Fibroblast of lung (primary cell): ENCODE results near the gene NTRK2.

ENCODE experiments used
- EZH2 ChIP-seq: IDR thresholded peaks from 2 replicates; pipeline ENCODE4 v1.5.1; 2012; ENCODE audit warnings: low read length, control low read depth, mild to moderate bottlenecking; ENCODE audit errors: missing control alignments
- TF ChIP-seq, protein P1 (sequence below), 2 donors: IDR thresholded peaks in 1 of 2; conservative IDR thresholded peaks in 1 of 2; 1 replicate in 1 of 2; 2 replicates in 1 of 2; pipeline ENCODE4 v1.5.1; 2011 to 2012; ENCODE audit warnings: low read length in 2 of 2, control low read depth in 1 of 2, inconsistent platforms in 1 of 2, low read depth in 1 of 2, mild to moderate bottlenecking in 1 of 2

- TF ChIP-seq, protein P1, sequence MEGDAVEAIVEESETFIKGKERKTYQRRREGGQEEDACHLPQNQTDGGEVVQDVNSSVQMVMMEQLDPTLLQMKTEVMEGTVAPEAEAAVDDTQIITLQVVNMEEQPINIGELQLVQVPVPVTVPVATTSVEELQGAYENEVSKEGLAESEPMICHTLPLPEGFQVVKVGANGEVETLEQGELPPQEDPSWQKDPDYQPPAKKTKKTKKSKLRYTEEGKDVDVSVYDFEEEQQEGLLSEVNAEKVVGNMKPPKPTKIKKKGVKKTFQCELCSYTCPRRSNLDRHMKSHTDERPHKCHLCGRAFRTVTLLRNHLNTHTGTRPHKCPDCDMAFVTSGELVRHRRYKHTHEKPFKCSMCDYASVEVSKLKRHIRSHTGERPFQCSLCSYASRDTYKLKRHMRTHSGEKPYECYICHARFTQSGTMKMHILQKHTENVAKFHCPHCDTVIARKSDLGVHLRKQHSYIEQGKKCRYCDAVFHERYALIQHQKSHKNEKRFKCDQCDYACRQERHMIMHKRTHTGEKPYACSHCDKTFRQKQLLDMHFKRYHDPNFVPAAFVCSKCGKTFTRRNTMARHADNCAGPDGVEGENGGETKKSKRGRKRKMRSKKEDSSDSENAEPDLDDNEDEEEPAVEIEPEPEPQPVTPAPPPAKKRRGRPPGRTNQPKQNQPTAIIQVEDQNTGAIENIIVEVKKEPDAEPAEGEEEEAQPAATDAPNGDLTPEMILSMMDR (conservative IDR thresholded peaks at IDR 0.05 in 1 of 2, IDR thresholded peaks at IDR 0.05 in 1 of 2; ENCODE audit: low read depth in 1 of 2, low read length in 2 of 2) = no peak
- no peak for TF ChIP-seq EZH2
These were observed 105.6 kb downstream of the NTRK2 start for GRCh38 chr9:84775056-84775643.
